ENCODE results near the gene GRB14. TPM values are rescaled to one million over a fixed set of nuclear protein-coding genes. Genes with fewer than 3 reads are reported as not detected.

GRB14 gene
- total RNA-seq, 1 donor from 2014 or later: 11.1 TPM

DNA sequence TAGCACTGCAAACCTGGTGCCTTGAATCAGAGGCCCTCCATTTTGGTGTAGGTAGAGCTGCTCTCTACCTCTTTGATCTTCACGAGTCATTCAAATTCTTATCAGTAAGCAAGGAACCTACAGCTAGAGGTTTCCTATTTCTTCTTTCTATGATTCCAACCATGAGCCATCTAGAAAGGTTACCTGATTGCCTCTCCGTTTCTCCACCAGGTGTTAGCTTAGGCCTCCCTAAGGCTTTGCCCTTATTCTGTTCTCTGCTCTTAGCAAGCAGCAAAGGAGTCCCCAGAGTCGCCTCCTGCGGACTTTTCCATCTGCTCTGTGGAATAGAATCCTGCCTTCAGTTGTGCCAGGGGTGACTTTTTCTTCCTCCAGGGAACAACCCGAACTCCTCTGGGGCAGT, 173.6 kb downstream of the GRB14 start:
- Mint-ChIP-seq H3K9me3 (ENCODE audit: unreplicated experiment) (peaks cover 2% of the 10 kb centered on the region), H3K36me3 (ENCODE audit: low read depth, unreplicated experiment) (no peaks in the 10 kb centered on the region), H3K27me3 (ENCODE audit: low read depth, unreplicated experiment) (no peaks in the 10 kb centered on the region), H3K4me3 (ENCODE audit: unreplicated experiment) (no peak overlapping the region), H3K27ac (ENCODE audit: unreplicated experiment) (no peak overlapping the region), H3K4me1 (ENCODE audit: low read depth, unreplicated experiment) (peaks cover 2% of the 10 kb centered on the region)
- H3K36me3 ChIP-seq (ENCODE audit: insufficient read depth, low read length): no peaks in the 10 kb centered on the region
- DNase-seq (ENCODE audit: low read depth) (no peak), FAIRE-seq (no peak)
- no peak overlapping the region for H2AFZ ChIP-seq (ENCODE audit: low read depth, low read length)
- H4K20me1 ChIP-seq (ENCODE audit: insufficient read depth, low read length): no peaks in the 10 kb centered on the region
- H3K9me3 ChIP-seq (ENCODE audit: insufficient read depth, low read depth, low read length): no peaks in the 10 kb centered on the region
- no peaks in the 10 kb centered on the region for H3K4me1 ChIP-seq (ENCODE audit: insufficient read depth, low read length)
- no peak overlapping the region for H3K9ac ChIP-seq (ENCODE audit: low read length)
- H3K27ac ChIP-seq (ENCODE audit: low read depth, low read length): no peak overlapping the region
- H3K4me3 ChIP-seq (ENCODE audit: insufficient read depth, low read depth, low read length): no peak overlapping the region
- no peaks in the 10 kb centered on the region for H3K27me3 ChIP-seq (ENCODE audit: insufficient read depth, low read length)
- no peak for TF ChIP-seq EZH2 (IDR thresholded peaks at IDR 0.05; ENCODE audit: insufficient read depth, low read length)
- TF ChIP-seq, protein P1, sequence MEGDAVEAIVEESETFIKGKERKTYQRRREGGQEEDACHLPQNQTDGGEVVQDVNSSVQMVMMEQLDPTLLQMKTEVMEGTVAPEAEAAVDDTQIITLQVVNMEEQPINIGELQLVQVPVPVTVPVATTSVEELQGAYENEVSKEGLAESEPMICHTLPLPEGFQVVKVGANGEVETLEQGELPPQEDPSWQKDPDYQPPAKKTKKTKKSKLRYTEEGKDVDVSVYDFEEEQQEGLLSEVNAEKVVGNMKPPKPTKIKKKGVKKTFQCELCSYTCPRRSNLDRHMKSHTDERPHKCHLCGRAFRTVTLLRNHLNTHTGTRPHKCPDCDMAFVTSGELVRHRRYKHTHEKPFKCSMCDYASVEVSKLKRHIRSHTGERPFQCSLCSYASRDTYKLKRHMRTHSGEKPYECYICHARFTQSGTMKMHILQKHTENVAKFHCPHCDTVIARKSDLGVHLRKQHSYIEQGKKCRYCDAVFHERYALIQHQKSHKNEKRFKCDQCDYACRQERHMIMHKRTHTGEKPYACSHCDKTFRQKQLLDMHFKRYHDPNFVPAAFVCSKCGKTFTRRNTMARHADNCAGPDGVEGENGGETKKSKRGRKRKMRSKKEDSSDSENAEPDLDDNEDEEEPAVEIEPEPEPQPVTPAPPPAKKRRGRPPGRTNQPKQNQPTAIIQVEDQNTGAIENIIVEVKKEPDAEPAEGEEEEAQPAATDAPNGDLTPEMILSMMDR (IDR thresholded peaks at IDR 0.05; ENCODE audit: insufficient read depth, low read depth, low read length): no peak
- H3K79me2 ChIP-seq (ENCODE audit: insufficient read depth, low read length): no peaks in the 10 kb centered on the region
- no peak overlapping the region for H3K4me2 ChIP-seq (ENCODE audit: low read length)

Other genes with a start within 250 kb of the GRB14 start
- 17.6 and 18.6 TPM in 2 replicates for gene COBLL1, start 220.3 kb upstream of the GRB14 start, total RNA-seq